ENCODE results near the gene GASK1A.

GASK1A gene

GRCh38 chr3:42982645-42983412 lies 3.7 kb downstream of the GASK1A start:
- Histone ChIP-seq H3K4me2 (ENCODE audit: insufficient read depth, low read length) (no peak overlapping the region), H4K20me1 (ENCODE audit: insufficient read depth, low read length) (no peaks in the 10 kb centered on the region), H3K9ac (ENCODE audit: low read depth, low read length) (no peak overlapping the region), H3K27ac (ENCODE audit: low read length) (no peak overlapping the region), H3K4me3 (ENCODE audit: low read depth in 1 of 2, low read length in 2 of 2) (no peak overlapping the region), H3K79me2 (ENCODE audit: insufficient read depth, low read length) (no peaks in the 10 kb centered on the region), H3K4me1 (ENCODE audit: insufficient read depth, low read length) (no peaks in the 10 kb centered on the region), H2AFZ (ENCODE audit: low read depth, low read length) (no peak overlapping the region), H3K36me3 (ENCODE audit: insufficient read depth, low read length) (no peaks in the 10 kb centered on the region), H3K9me3 (ENCODE audit: insufficient read depth, low read length, severe bottlenecking) (no peaks in the 10 kb centered on the region), H3K27me3 (ENCODE audit: insufficient read depth, low read length, poor library complexity) (peaks cover 4% of the 10 kb centered on the region)
- ATAC-seq (ENCODE audit: insufficient read depth, low read depth) (no peak), DNase-seq (no peak)
- TF ChIP-seq CTCF (IDR thresholded peaks at IDR 0.05; ENCODE audit: borderline replicate concordance, extremely low read depth, low read length, poor library complexity, severe bottlenecking) (no peak), EZH2 (IDR thresholded peaks at IDR 0.05; ENCODE audit: borderline replicate concordance, low read depth, low read length, severe bottlenecking) (no peak)

- Histone ChIP-seq H3K9me3 (ENCODE audit: insufficient read depth, low read length, severe bottlenecking) (no peaks in the 10 kb centered on the region), H3K27ac (ENCODE audit: low read length) (no peak overlapping the region), H3K79me2 (ENCODE audit: insufficient read depth, low read length) (no peaks in the 10 kb centered on the region), H3K27me3 (ENCODE audit: insufficient read depth, low read length, poor library complexity) (peaks cover 14% of the 10 kb centered on the region), H4K20me1 (ENCODE audit: insufficient read depth, low read length) (no peaks in the 10 kb centered on the region), H3K4me2 (ENCODE audit: insufficient read depth, low read length) (no peak overlapping the region), H3K9ac (ENCODE audit: low read depth, low read length) (no peak overlapping the region), H3K4me3 (ENCODE audit: low read depth in 1 of 2, low read length in 2 of 2) (no peak overlapping the region), H2AFZ (ENCODE audit: low read depth, low read length) (no peak overlapping the region), H3K4me1 (ENCODE audit: insufficient read depth, low read length) (no peaks in the 10 kb centered on the region), H3K36me3 (ENCODE audit: insufficient read depth, low read length) (no peaks in the 10 kb centered on the region)
- no peak for TF ChIP-seq EZH2 (IDR thresholded peaks at IDR 0.05; ENCODE audit: borderline replicate concordance, low read depth, low read length, severe bottlenecking)
- TF ChIP-seq CTCF (IDR thresholded peaks at IDR 0.05; ENCODE audit: borderline replicate concordance, extremely low read depth, low read length, poor library complexity, severe bottlenecking), result no peak
- DNase-seq (no peak), ATAC-seq (ENCODE audit: insufficient read depth, low read depth) (no peak)
Observed at GRCh38 chr3:42983927-42984326, 4.8 kb downstream of the GASK1A start.

- Histone ChIP-seq H3K79me2 (ENCODE audit: insufficient read depth, low read length) (no peaks in the 10 kb centered on the region), H4K20me1 (ENCODE audit: insufficient read depth, low read length) (no peaks in the 10 kb centered on the region), H3K27me3 (ENCODE audit: insufficient read depth, low read length, poor library complexity) (peaks cover 12% of the 10 kb centered on the region), H3K4me3 (ENCODE audit: low read depth in 1 of 2, low read length in 2 of 2) (no peak overlapping the region), H3K9me3 (ENCODE audit: insufficient read depth, low read length, severe bottlenecking) (no peaks in the 10 kb centered on the region), H3K4me1 (ENCODE audit: insufficient read depth, low read length) (no peaks in the 10 kb centered on the region), H3K36me3 (ENCODE audit: insufficient read depth, low read length) (no peaks in the 10 kb centered on the region), H3K9ac (ENCODE audit: low read depth, low read length) (no peak overlapping the region), H3K4me2 (ENCODE audit: insufficient read depth, low read length) (no peak overlapping the region), H3K27ac (ENCODE audit: low read length) (no peak overlapping the region), H2AFZ (ENCODE audit: low read depth, low read length) (no peak overlapping the region)
- DNase-seq (no peak), ATAC-seq (ENCODE audit: insufficient read depth, low read depth) (no peak)
- TF ChIP-seq EZH2 (IDR thresholded peaks at IDR 0.05; ENCODE audit: borderline replicate concordance, low read depth, low read length, severe bottlenecking), result no peak
Observed at GRCh38 chr3:42984701-42985100, 5.6 kb downstream of the GASK1A start.

- H3K27me3 ChIP-seq (ENCODE audit: insufficient read depth, low read length, poor library complexity), result peaks cover 12% of the 10 kb centered on the region
- no peaks in the 10 kb centered on the region for H3K36me3 ChIP-seq (ENCODE audit: insufficient read depth, low read length)
- no peak overlapping the region for H3K4me2 ChIP-seq (ENCODE audit: insufficient read depth, low read length)
- no peak overlapping the region for H2AFZ ChIP-seq (ENCODE audit: low read depth, low read length)
- no peaks in the 10 kb centered on the region for H3K4me1 ChIP-seq (ENCODE audit: insufficient read depth, low read length)
- H3K27ac ChIP-seq (ENCODE audit: low read length), result no peak overlapping the region
- H3K9ac ChIP-seq (ENCODE audit: low read depth, low read length), result no peak overlapping the region
- H3K4me3 ChIP-seq (ENCODE audit: low read depth in 1 of 2, low read length in 2 of 2), result no peak overlapping the region
- TF ChIP-seq CTCF (IDR thresholded peaks at IDR 0.05; ENCODE audit: borderline replicate concordance, extremely low read depth, low read length, poor library complexity, severe bottlenecking) (no peak), EZH2 (IDR thresholded peaks at IDR 0.05; ENCODE audit: borderline replicate concordance, low read depth, low read length, severe bottlenecking) (no peak)
- no peaks in the 10 kb centered on the region for H3K9me3 ChIP-seq (ENCODE audit: insufficient read depth, low read length, severe bottlenecking)
- no peaks in the 10 kb centered on the region for H4K20me1 ChIP-seq (ENCODE audit: insufficient read depth, low read length)
- DNase-seq, result no peak
- no peak for ATAC-seq (ENCODE audit: insufficient read depth, low read depth)
- no peaks in the 10 kb centered on the region for H3K79me2 ChIP-seq (ENCODE audit: insufficient read depth, low read length)
Observed at GRCh38 chr3:42988097-42988496, 9.0 kb downstream of the GASK1A start.
